ENCODE results near the gene COL6A6. TPM values are rescaled to one million over a fixed set of nuclear protein-coding genes. Genes with fewer than 3 reads are reported as not detected.

The COL6A6 gene
- total and polyA plus RNA-seq, 2 donors (not counting 3 experiments of a cell fraction or from before 2014, with no cell fraction given): not detected

- TF ChIP-seq CTCF (IDR thresholded peaks at IDR 0.05; ENCODE audit: extremely low read depth in 1 of 2, insufficient read depth in 1 of 2, low read depth in 1 of 2, low read length in 2 of 2): no peak
- TF ChIP-seq GATA2 (IDR thresholded peaks at IDR 0.05; ENCODE audit: insufficient read depth, insufficient read length, low read depth, low read length): no peak
- TF ChIP-seq, protein P1, sequence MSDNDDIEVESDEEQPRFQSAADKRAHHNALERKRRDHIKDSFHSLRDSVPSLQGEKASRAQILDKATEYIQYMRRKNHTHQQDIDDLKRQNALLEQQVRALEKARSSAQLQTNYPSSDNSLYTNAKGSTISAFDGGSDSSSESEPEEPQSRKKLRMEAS (IDR thresholded peaks at IDR 0.05; ENCODE audit: insufficient read depth, insufficient read length): no peak
- no peak for TF ChIP-seq EZH2 (IDR thresholded peaks at IDR 0.05; ENCODE audit: borderline replicate concordance, low read depth, low read length, severe bottlenecking)
- TF ChIP-seq MYC (IDR thresholded peaks at IDR 0.05; ENCODE audit: low read depth, low read length): no peak
- no peaks in the 10 kb centered on the region for H3K9me3 ChIP-seq (replicated peaks; ENCODE audit: control insufficient read depth, insufficient read depth, low read length)
- no peak overlapping the region for H3K27ac ChIP-seq (ENCODE audit: insufficient read depth, low read depth, low read length)
- H3K4me1 ChIP-seq (ENCODE audit: control insufficient read depth, extremely low read depth, insufficient read depth, low read length): no peaks in the 10 kb centered on the region
- H3K36me3 ChIP-seq (ENCODE audit: control insufficient read depth in 2 of 2, extremely low read depth in 1 of 2, insufficient read depth in 2 of 2, low read length in 2 of 2): no peaks in the 10 kb centered on the region
- dilution Hi-C loops (cut with MboI; ENCODE audit: extremely low pct_ligation_motif_present, low sequenced_read_pairs) (no loop called here), intact Hi-C loops (cut with micrococcal nuclease) (no loop called here)
- H2AFZ ChIP-seq (ENCODE audit: low read depth, low read length): no peak overlapping the region
- H3K9ac ChIP-seq (replicated peaks; ENCODE audit: extremely low read depth, insufficient read depth, low read length): no peak overlapping the region
- POLR2A ChIA-PET: no interaction called here
- CTCF ChIA-PET: no interaction called here
- no peaks in the 10 kb centered on the region for H3K9me1 ChIP-seq (replicated peaks; ENCODE audit: control insufficient read depth, extremely low read depth, insufficient read depth, low read length)
- peaks cover 0 to 2% of the 10 kb centered on the region in 2 experiments for H3K27me3 ChIP-seq (ENCODE audit: control insufficient read depth in 2 of 2, insufficient read depth in 2 of 2, low read length in 2 of 2)
- H3K4me2 ChIP-seq (ENCODE audit: insufficient read depth, low read length): no peak overlapping the region
- DNase-seq (ENCODE audit: low read depth, low spot score) (no peak), FAIRE-seq (no peak)
- no peaks in the 10 kb centered on the region for H4K20me1 ChIP-seq (replicated peaks; ENCODE audit: control insufficient read depth, extremely low read depth, insufficient read depth, low read length)
- no peak overlapping the region for H3K4me3 ChIP-seq (replicated peaks in 1 of 3; ENCODE audit: insufficient read depth in 1 of 3, low read depth in 1 of 3, low read length in 3 of 3)
- H3K79me2 ChIP-seq (ENCODE audit: control insufficient read depth, insufficient read depth, low read length): no peaks in the 10 kb centered on the region
- BruUV-seq (replicated peaks): no TSS peak
Measured at GRCh38 chr3:130470126-130470525, 46.9 kb upstream of the COL6A6 start.

DNA sequence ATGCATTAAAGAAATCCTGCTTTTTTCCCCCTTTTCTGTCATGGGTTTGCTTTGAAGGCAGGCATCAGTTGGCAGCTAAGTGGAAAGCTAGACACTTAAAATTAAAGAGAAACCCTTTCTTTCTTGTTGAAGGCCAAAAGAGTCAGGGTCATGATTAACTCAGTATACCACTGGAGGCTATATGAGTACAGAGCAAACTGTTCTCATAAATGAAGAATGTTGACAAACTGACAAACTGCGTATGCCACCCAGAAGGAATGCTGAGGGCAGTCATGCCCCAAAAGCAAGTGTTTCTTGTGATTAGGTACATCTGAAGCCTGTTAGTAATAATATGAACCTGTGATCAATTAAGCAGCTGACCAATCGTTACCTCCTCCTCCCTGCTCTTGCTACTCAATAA, 43.6 kb upstream of the COL6A6 start:
- POLR2A ChIA-PET: no interaction called here
- no peak overlapping the region for H3K27ac ChIP-seq (ENCODE audit: insufficient read depth, low read depth, low read length)
- no peak overlapping the region for H3K9ac ChIP-seq (replicated peaks; ENCODE audit: extremely low read depth, insufficient read depth, low read length)
- H4K20me1 ChIP-seq (replicated peaks; ENCODE audit: control insufficient read depth, extremely low read depth, insufficient read depth, low read length): no peaks in the 10 kb centered on the region
- no peak overlapping the region for H2AFZ ChIP-seq (ENCODE audit: low read depth, low read length)
- no peaks in the 10 kb centered on the region for H3K4me1 ChIP-seq (ENCODE audit: control insufficient read depth, extremely low read depth, insufficient read depth, low read length)
- no peaks in the 10 kb centered on the region for H3K36me3 ChIP-seq (ENCODE audit: control insufficient read depth in 2 of 2, extremely low read depth in 1 of 2, insufficient read depth in 2 of 2, low read length in 2 of 2)
- BruUV-seq (replicated peaks): no TSS peak
- no peaks in the 10 kb centered on the region for H3K79me2 ChIP-seq (ENCODE audit: control insufficient read depth, insufficient read depth, low read length)
- peaks cover 0 to 2% of the 10 kb centered on the region in 2 experiments for H3K27me3 ChIP-seq (ENCODE audit: control insufficient read depth in 2 of 2, insufficient read depth in 2 of 2, low read length in 2 of 2)
- TF ChIP-seq GATA2 (IDR thresholded peaks at IDR 0.05; ENCODE audit: insufficient read depth, insufficient read length, low read depth, low read length) (no peak), CTCF (IDR thresholded peaks at IDR 0.05; ENCODE audit: extremely low read depth in 1 of 2, insufficient read depth in 1 of 2, low read depth in 1 of 2, low read length in 2 of 2) (no peak), MYC (IDR thresholded peaks at IDR 0.05; ENCODE audit: low read depth, low read length) (no peak), EZH2 (IDR thresholded peaks at IDR 0.05; ENCODE audit: borderline replicate concordance, low read depth, low read length, severe bottlenecking) (no peak), POLR2AphosphoS5 (IDR thresholded peaks at IDR 0.05; ENCODE audit: insufficient read depth, low read depth, low read length) (no peak), POLR2A (IDR thresholded peaks at IDR 0.05; ENCODE audit: low read depth, low read length) (no peak), JUN (IDR thresholded peaks at IDR 0.05; ENCODE audit: borderline replicate concordance, insufficient read depth, insufficient read length, low read depth) (no peak), FOS (IDR thresholded peaks at IDR 0.05; ENCODE audit: borderline replicate concordance, insufficient read depth, low read length) (no peak)
- TF ChIP-seq, protein P1 (IDR thresholded peaks at IDR 0.05; ENCODE audit: insufficient read depth, insufficient read length): no peak
- no peaks in the 10 kb centered on the region for H3K9me3 ChIP-seq (replicated peaks; ENCODE audit: control insufficient read depth, insufficient read depth, low read length)
- FAIRE-seq (no peak), DNase-seq (ENCODE audit: low read depth, low spot score) (no peak)
- no peak overlapping the region for H3K4me3 ChIP-seq (replicated peaks in 1 of 3; ENCODE audit: insufficient read depth in 1 of 3, low read depth in 1 of 3, low read length in 3 of 3)
- no peaks in the 10 kb centered on the region for H3K9me1 ChIP-seq (replicated peaks; ENCODE audit: control insufficient read depth, extremely low read depth, insufficient read depth, low read length)
- CTCF ChIA-PET: no interaction called here
- H3K4me2 ChIP-seq (ENCODE audit: insufficient read depth, low read length): no peak overlapping the region
- intact Hi-C loops (cut with micrococcal nuclease) (no loop called here), dilution Hi-C loops (cut with MboI; ENCODE audit: extremely low pct_ligation_motif_present, low sequenced_read_pairs) (no loop called here)

All from endothelial cell of umbilical vein (primary cell).